Activated CD4-positive, alpha-beta T cell treated with anti-CD3 and anti-CD28 coated beads, Interleukin-2, amount 10 ng/mL, durations not matched to agents 24 days and 14 days (primary cell): ENCODE measurements around the gene POLR2C. TPM values are rescaled to one million over a fixed set of nuclear protein-coding genes. Genes with fewer than 3 reads are reported as not detected.

Experiments used
- DNase-seq: peaks from one replicate; pipeline ENCODE4 v3.0.0; 2022
- H3K27ac Mint-ChIP-seq: one replicate; pipeline ENCODE4 v1.8.0; 2022; ENCODE audit warnings: mild to moderate bottlenecking, mixed read lengths
- H3K27me3 Mint-ChIP-seq: one replicate; pipeline ENCODE4 v1.8.0; 2022; ENCODE audit warnings: mixed read lengths
- H3K36me3 Mint-ChIP-seq: one replicate; pipeline ENCODE4 v1.8.0; 2022; ENCODE audit warnings: low read depth, mild to moderate bottlenecking, mixed read lengths
- H3K4me1 Mint-ChIP-seq: one replicate; pipeline ENCODE4 v1.8.0; 2021; ENCODE audit warnings: mixed read lengths
- H3K4me3 Mint-ChIP-seq: one replicate; pipeline ENCODE4 v1.8.0; 2022; ENCODE audit warnings: mild to moderate bottlenecking, moderate library complexity, mixed read lengths
- H3K9me3 Mint-ChIP-seq: one replicate; pipeline ENCODE4 v1.8.0; 2021; ENCODE audit warnings: mixed read lengths
- intact Hi-C: fragments of 100-400 bp; cut with micrococcal nuclease; formaldehyde crosslinking; loops from one replicate; pipeline ENCODE4 v1.15.1; 2023
- total RNA-seq: library from RNA; stranded (reverse); gene quantifications from 2 replicates; pipeline ENCODE4 v1.2.3, GENCODE V29; 2022

POLR2C gene
- total RNA-seq, 1 donor from 2014 or later, result 88.5 TPM

- Mint-ChIP-seq H3K9me3 (no peaks in the 10 kb centered on the region), H3K36me3 (peaks cover 2% of the 10 kb centered on the region), H3K4me3 (no peak overlapping the region), H3K27me3 (peaks cover 2% of the 10 kb centered on the region), H3K4me1 (no peaks in the 10 kb centered on the region), H3K27ac (no peak overlapping the region)
- DNase-seq, result no peak
- intact Hi-C loops, result no loop called here
Observed at GRCh38 chr16:57509231-57509923, 46.9 kb downstream of the POLR2C start.

GRCh38 chr16:57510016-57510871 lies 47.8 kb downstream of the POLR2C start:
- Mint-ChIP-seq H3K4me1 (no peaks in the 10 kb centered on the region), H3K4me3 (no peak overlapping the region), H3K36me3 (peaks cover 2% of the 10 kb centered on the region), H3K27me3 (peaks cover 2% of the 10 kb centered on the region), H3K27ac (no peak overlapping the region), H3K9me3 (no peaks in the 10 kb centered on the region)
- no peak for DNase-seq
- intact Hi-C loops, result no loop called here

- Mint-ChIP-seq H3K9me3 (no peaks in the 10 kb centered on the region), H3K27me3 (no peaks in the 10 kb centered on the region)
- intact Hi-C loops, result no loop called here
Observed at GRCh38 chr16:57512296-57513001, 50.0 kb downstream of the POLR2C start.

GRCh38 chr16:57513371-57514102 lies 51.1 kb downstream of the POLR2C start:
- Mint-ChIP-seq H3K27me3 (no peaks in the 10 kb centered on the region), H3K4me3 (no peak overlapping the region), H3K9me3 (no peaks in the 10 kb centered on the region), H3K4me1 (no peaks in the 10 kb centered on the region), H3K36me3 (peaks cover 7% of the 10 kb centered on the region), H3K27ac (no peak overlapping the region)
- intact Hi-C loops, result no loop called here
- DNase-seq, result no peak

More at GRCh38 chr16:57512296-57513001, 50.0 kb downstream of the POLR2C start:
- Mint-ChIP-seq H3K4me1 (no peaks in the 10 kb centered on the region), H3K36me3 (peaks cover 5% of the 10 kb centered on the region), H3K4me3 (no peak overlapping the region), H3K27ac (no peak overlapping the region)
- no peak for DNase-seq

- Mint-ChIP-seq H3K4me1 (no peaks in the 10 kb centered on the region), H3K9me3 (no peaks in the 10 kb centered on the region), H3K36me3 (peaks cover 8% of the 10 kb centered on the region), H3K4me3 (no peak overlapping the region), H3K27ac (no peak overlapping the region), H3K27me3 (no peaks in the 10 kb centered on the region)
- no peak for DNase-seq
- intact Hi-C loops, result no loop called here
Observed at GRCh38 chr16:57514371-57514770, 51.9 kb downstream of the POLR2C start.

- intact Hi-C loops, result no loop called here
- no peak overlapping the region for H3K27ac Mint-ChIP-seq
- H3K27me3 Mint-ChIP-seq, result no peaks in the 10 kb centered on the region
- no peaks in the 10 kb centered on the region for H3K9me3 Mint-ChIP-seq
- DNase-seq, result no peak
- peaks cover under 1% of the 10 kb centered on the region for H3K4me1 Mint-ChIP-seq
- H3K36me3 Mint-ChIP-seq, result peaks cover 8% of the 10 kb centered on the region
- no peak overlapping the region for H3K4me3 Mint-ChIP-seq
Observed at GRCh38 chr16:57514791-57515600, 52.5 kb downstream of the POLR2C start.

GRCh38 chr16:57516176-57516725 lies 53.8 kb downstream of the POLR2C start:
- intact Hi-C loops, result no loop called here
- H3K4me3 Mint-ChIP-seq, result no peak overlapping the region
- peaks cover 2% of the 10 kb centered on the region for H3K4me1 Mint-ChIP-seq
- no peak overlapping the region for H3K27ac Mint-ChIP-seq
- no peaks in the 10 kb centered on the region for H3K27me3 Mint-ChIP-seq
- no peaks in the 10 kb centered on the region for H3K9me3 Mint-ChIP-seq
- peaks cover 8% of the 10 kb centered on the region for H3K36me3 Mint-ChIP-seq
- DNase-seq, result no peak

GRCh38 chr16:57516773-57517172 lies 54.3 kb downstream of the POLR2C start:
- H3K27me3 Mint-ChIP-seq, result no peaks in the 10 kb centered on the region
- no peaks in the 10 kb centered on the region for H3K9me3 Mint-ChIP-seq
- no peak for DNase-seq
- no peak overlapping the region for H3K4me3 Mint-ChIP-seq
- intact Hi-C loops, result no loop called here
- H3K4me1 Mint-ChIP-seq, result peaks cover 2% of the 10 kb centered on the region
- peaks cover 8% of the 10 kb centered on the region for H3K36me3 Mint-ChIP-seq
- H3K27ac Mint-ChIP-seq, result no peak overlapping the region

- Mint-ChIP-seq H3K27me3 (no peaks in the 10 kb centered on the region), H3K4me1 (peaks cover 5% of the 10 kb centered on the region), H3K27ac (no peak overlapping the region), H3K9me3 (no peaks in the 10 kb centered on the region), H3K4me3 (no peak overlapping the region), H3K36me3 (peaks cover 6% of the 10 kb centered on the region)
- intact Hi-C loops, result loop anchor here (2.0 kb wide), 1 partner anchor 55 kb away; the partner anchor contains the start of gene POLR2C
- no peak for DNase-seq
Observed at GRCh38 chr16:57517397-57518367, 55.2 kb downstream of the POLR2C start.

- no peak for DNase-seq
- Mint-ChIP-seq H3K4me3 (no peak overlapping the region), H3K27me3 (no peaks in the 10 kb centered on the region), H3K36me3 (peaks cover 6% of the 10 kb centered on the region), H3K4me1 (peaks cover 7% of the 10 kb centered on the region), H3K9me3 (no peaks in the 10 kb centered on the region), H3K27ac (no peak overlapping the region)
- intact Hi-C loops, result loop anchor here (2.0 kb wide), 1 partner anchor 56 kb away; the partner anchor contains the start of gene POLR2C
Observed at GRCh38 chr16:57518520-57518919, 56.0 kb downstream of the POLR2C start.

GRCh38 chr16:57518922-57519321 lies 56.4 kb downstream of the POLR2C start:
- Mint-ChIP-seq H3K4me3 (no peak overlapping the region), H3K4me1 (peaks cover 7% of the 10 kb centered on the region), H3K27ac (no peak overlapping the region), H3K36me3 (peaks cover 6% of the 10 kb centered on the region), H3K9me3 (no peaks in the 10 kb centered on the region), H3K27me3 (no peaks in the 10 kb centered on the region)
- intact Hi-C loops, result loop anchor here (1.0 to 2.0 kb wide), 4 partner anchors 43 to 219 kb away; partner anchors contain the start of gene POLR2C
- DNase-seq, result no peak
